ENCODE results near the gene DUSP9.
"Not testable (repeated sequence)": the region's sequence is repeated elsewhere in the genome, so short reads cannot be mapped to it uniquely, and the experiment has no call there.

GRCh38 chrX:153691032-153691827 lies 44.2 kb downstream of the DUSP9 start:
- TF ChIP-seq, protein P1, sequence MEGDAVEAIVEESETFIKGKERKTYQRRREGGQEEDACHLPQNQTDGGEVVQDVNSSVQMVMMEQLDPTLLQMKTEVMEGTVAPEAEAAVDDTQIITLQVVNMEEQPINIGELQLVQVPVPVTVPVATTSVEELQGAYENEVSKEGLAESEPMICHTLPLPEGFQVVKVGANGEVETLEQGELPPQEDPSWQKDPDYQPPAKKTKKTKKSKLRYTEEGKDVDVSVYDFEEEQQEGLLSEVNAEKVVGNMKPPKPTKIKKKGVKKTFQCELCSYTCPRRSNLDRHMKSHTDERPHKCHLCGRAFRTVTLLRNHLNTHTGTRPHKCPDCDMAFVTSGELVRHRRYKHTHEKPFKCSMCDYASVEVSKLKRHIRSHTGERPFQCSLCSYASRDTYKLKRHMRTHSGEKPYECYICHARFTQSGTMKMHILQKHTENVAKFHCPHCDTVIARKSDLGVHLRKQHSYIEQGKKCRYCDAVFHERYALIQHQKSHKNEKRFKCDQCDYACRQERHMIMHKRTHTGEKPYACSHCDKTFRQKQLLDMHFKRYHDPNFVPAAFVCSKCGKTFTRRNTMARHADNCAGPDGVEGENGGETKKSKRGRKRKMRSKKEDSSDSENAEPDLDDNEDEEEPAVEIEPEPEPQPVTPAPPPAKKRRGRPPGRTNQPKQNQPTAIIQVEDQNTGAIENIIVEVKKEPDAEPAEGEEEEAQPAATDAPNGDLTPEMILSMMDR (IDR thresholded peaks at IDR 0.05; ENCODE audit: low read depth, low read length) = not testable (repeated sequence)
- not testable (repeated sequence) for TF ChIP-seq POLR2A (IDR thresholded peaks at IDR 0.05; ENCODE audit: extremely low read depth, insufficient read length)

All from NB4 (cell line).